Measurements from ENCODE around the gene OR6C76.

The OR6C76 gene

DNA sequence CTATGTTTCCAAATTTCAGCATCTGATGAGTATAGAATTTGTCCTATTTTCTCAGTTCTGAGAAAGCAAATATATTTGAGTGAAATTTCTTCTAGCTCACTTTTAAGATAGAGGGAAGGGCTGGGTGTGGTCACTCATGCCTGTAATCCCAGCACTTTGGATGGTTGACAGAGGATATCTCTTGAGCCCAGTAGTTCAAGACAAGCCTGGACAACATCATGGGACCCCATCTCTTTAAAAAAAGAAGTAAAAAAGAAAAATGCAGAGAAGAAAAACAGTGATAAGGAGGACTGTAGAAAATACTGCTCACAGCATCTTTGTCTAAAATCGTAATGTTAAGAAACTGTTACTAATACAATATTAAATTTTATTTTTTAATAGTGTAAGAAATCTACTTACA lies 46.2 kb downstream of the OR6C76 start:
- H3K56ac ChIP-seq (ENCODE audit: low read length) = no peak overlapping the region
- H2BK5ac ChIP-seq (ENCODE audit: low read length) = no peak overlapping the region
- H4K5ac ChIP-seq (ENCODE audit: low read length) = no peak overlapping the region
- no peak overlapping the region for H3K18ac ChIP-seq (ENCODE audit: low read length)
- peaks cover 2% of the 10 kb centered on the region for H3K4me1 ChIP-seq (ENCODE audit: control insufficient read depth, low read depth, low read length)
- no peak overlapping the region for H3K4ac ChIP-seq (ENCODE audit: low read depth, low read length)
- no peaks in the 10 kb centered on the region for H3K79me2 ChIP-seq (ENCODE audit: control insufficient read depth, insufficient read depth, low read length)
- no peak for DNase-seq
- no peak overlapping the region for H3K4me3 ChIP-seq (ENCODE audit: low read length)
- no peak overlapping the region for H3K9ac ChIP-seq (ENCODE audit: low read length)
- H3K27me3 ChIP-seq (ENCODE audit: insufficient read depth, low read length, poor library complexity) = no peaks in the 10 kb centered on the region
- H3K4me2 ChIP-seq (ENCODE audit: low read length) = no peak overlapping the region
- no peak overlapping the region for H4K8ac ChIP-seq (ENCODE audit: low read depth, low read length)
- no peaks in the 10 kb centered on the region for H3K79me1 ChIP-seq (ENCODE audit: low read length)
- no peak overlapping the region for H2AK5ac ChIP-seq (ENCODE audit: low read length)
- no peak overlapping the region for H2BK15ac ChIP-seq (replicated peaks; ENCODE audit: low read depth)
- H2BK120ac ChIP-seq (ENCODE audit: low read depth, low read length) = no peak overlapping the region
- H3K36me3 ChIP-seq (ENCODE audit: control insufficient read depth, insufficient read depth, low read length) = no peaks in the 10 kb centered on the region
- H3K23ac ChIP-seq (ENCODE audit: low read length) = no peak overlapping the region
- WGBS (ENCODE audit: extremely low coverage, insufficient coverage, low lambda C conversion rate) = no CpG with 5 or more reads among the region's 1 CpG
- no peak overlapping the region for H3K27ac ChIP-seq (ENCODE audit: low read depth, low read length)
